Fibroblast of lung (primary cell): ENCODE data around the gene PSMC2. TPM values are rescaled to one million over a fixed set of nuclear protein-coding genes. Genes with fewer than 3 reads are reported as not detected.

ENCODE experiments used
- DNase-seq, 2 donors: peaks; one replicate each; pipeline versions ENCODE4 v3.0.0 to v3.0.0-alpha.2; 2010; ENCODE audit warnings: low read depth in 2 of 2
- H2AFZ ChIP-seq: 2 replicates; pipeline ENCODE4 v1.5.1; 2012; ENCODE audit warnings: low read length, control low read depth, inconsistent platforms
- H3K27ac ChIP-seq: 2 replicates; pipeline ENCODE4 v1.5.1; 2011; ENCODE audit warnings: low read length, control low read depth; ENCODE audit not compliant: insufficient read depth
- H3K27me3 ChIP-seq: 2 replicates; pipeline ENCODE4 v1.5.1; 2011; ENCODE audit warnings: mild to moderate bottlenecking, low read length; ENCODE audit not compliant: control insufficient read depth, insufficient read depth
- H3K36me3 ChIP-seq: 2 replicates; pipeline ENCODE4 v1.5.1; 2011; ENCODE audit warnings: low read length; ENCODE audit not compliant: control insufficient read depth, insufficient read depth
- H3K4me1 ChIP-seq: 2 replicates; pipeline ENCODE4 v1.5.1; 2011; ENCODE audit warnings: low read length; ENCODE audit not compliant: control insufficient read depth, insufficient read depth; ENCODE audit errors: extremely low read depth
- H3K4me2 ChIP-seq: 2 replicates; pipeline ENCODE4 v1.5.1; 2011; ENCODE audit warnings: low read length, control low read depth; ENCODE audit not compliant: insufficient read depth; ENCODE audit errors: extremely low read depth
- H3K4me3 ChIP-seq, 4 experiments: fragments of 200-600 bp in 1 of 4; sonication (generic) in 1 of 4; replicated peaks in 1 of 4; 2 replicates each; pipeline ENCODE4 v1.5.1; 2011 to 2016; ENCODE audit warnings: low read length in 4 of 4, low read depth in 3 of 4, mild to moderate bottlenecking in 3 of 4, control low read depth in 2 of 4, inconsistent platforms in 1 of 4, mixed read lengths in 1 of 4; ENCODE audit not compliant: insufficient read depth in 1 of 4; ENCODE audit errors: control extremely low read depth in 1 of 4
- H3K79me2 ChIP-seq: 2 replicates; pipeline ENCODE4 v1.5.1; 2012; ENCODE audit warnings: mild to moderate bottlenecking, low read length, inconsistent platforms; ENCODE audit not compliant: control insufficient read depth, insufficient read depth
- H3K9ac ChIP-seq: 2 replicates; pipeline ENCODE4 v1.5.1; 2011; ENCODE audit warnings: mild to moderate bottlenecking, low read length, control low read depth; ENCODE audit not compliant: insufficient read depth
- H3K9me3 ChIP-seq: 2 replicates; pipeline ENCODE4 v1.5.1; 2012; ENCODE audit warnings: low read depth, low read length; ENCODE audit not compliant: control insufficient read depth, insufficient read depth
- H4K20me1 ChIP-seq: 2 replicates; pipeline ENCODE4 v1.5.1; 2011; ENCODE audit warnings: low read length; ENCODE audit not compliant: control insufficient read depth, insufficient read depth; ENCODE audit errors: extremely low read depth
- CTCF ChIP-seq, 2 donors: IDR thresholded peaks in 1 of 2; conservative IDR thresholded peaks in 1 of 2; 1 replicate in 1 of 2; 2 replicates in 1 of 2; pipeline ENCODE4 v1.5.1; 2011 to 2012; ENCODE audit warnings: low read length in 2 of 2, control low read depth in 1 of 2, inconsistent platforms in 1 of 2, low read depth in 1 of 2, mild to moderate bottlenecking in 1 of 2
- EZH2 ChIP-seq: IDR thresholded peaks from 2 replicates; pipeline ENCODE4 v1.5.1; 2012; ENCODE audit warnings: low read length, control low read depth, mild to moderate bottlenecking; ENCODE audit errors: missing control alignments
- polyA plus RNA-seq, 2 donors: library from polyadenylated mRNA; depleted of rRNA in 1 of 2; stranded (reverse) in 1 of 2; unstranded in 1 of 2; fragments of >200 nt; gene quantifications; 2 replicates each; pipeline ENCODE4 v1.2.1, GENCODE V29; 2011 to 2012; ENCODE audit warnings: missing spikeins in 1 of 2
- total RNA-seq: library from RNA; depleted of rRNA; stranded (reverse); fragments of >200 nt; gene quantifications from 2 replicates; pipeline ENCODE4 v1.2.1, GENCODE V29; 2014

Gene PSMC2
- total and polyA plus RNA-seq, 2 donors (not counting 1 experiment from before 2014, with no cell fraction given): 144 to 305 TPM

GRCh38 chr7:103413407-103413806 lies 66.0 kb downstream of the PSMC2 start:
- no peak overlapping the region for H3K27ac ChIP-seq
- H3K4me1 ChIP-seq: no peaks in the 10 kb centered on the region
- TF ChIP-seq EZH2 (no peak), CTCF (conservative IDR thresholded peaks at IDR 0.05 in 1 of 2, IDR thresholded peaks at IDR 0.05 in 1 of 2; ENCODE audit: low read depth in 1 of 2, low read length in 2 of 2) (no peak)
- H3K27me3 ChIP-seq: no peaks in the 10 kb centered on the region
- H3K36me3 ChIP-seq: no peaks in the 10 kb centered on the region
- H3K9ac ChIP-seq: no peak overlapping the region
- H3K79me2 ChIP-seq: no peaks in the 10 kb centered on the region
- H4K20me1 ChIP-seq: no peaks in the 10 kb centered on the region
- H3K4me3 ChIP-seq: no peak overlapping the region
- no peak overlapping the region for H3K4me2 ChIP-seq
- no peak for DNase-seq
- no peaks in the 10 kb centered on the region for H3K9me3 ChIP-seq
- no peak overlapping the region for H2AFZ ChIP-seq

- no peak overlapping the region for H2AFZ ChIP-seq
- H3K27me3 ChIP-seq: no peaks in the 10 kb centered on the region
- no peaks in the 10 kb centered on the region for H3K36me3 ChIP-seq
- no peaks in the 10 kb centered on the region for H3K79me2 ChIP-seq
- no peaks in the 10 kb centered on the region for H3K4me1 ChIP-seq
- H3K9me3 ChIP-seq: no peaks in the 10 kb centered on the region
- H3K4me3 ChIP-seq: no peak overlapping the region
- no peaks in the 10 kb centered on the region for H4K20me1 ChIP-seq
- no peak for TF ChIP-seq CTCF (conservative IDR thresholded peaks at IDR 0.05 in 1 of 2, IDR thresholded peaks at IDR 0.05 in 1 of 2; ENCODE audit: low read depth in 1 of 2, low read length in 2 of 2)
- H3K9ac ChIP-seq: no peak overlapping the region
- DNase-seq: no peak
- no peak overlapping the region for H3K27ac ChIP-seq
- H3K4me2 ChIP-seq: no peak overlapping the region
These were observed 70.8 kb downstream of the PSMC2 start for GRCh38 chr7:103418241-103418640.

Other genes starting within 250 kb of the PSMC2 start
- gene NAPEPLD, start 198.5 kb upstream of the PSMC2 start, total RNA-seq: 8.5 and 9.2 TPM in 2 replicates
- 4.6 and 5.7 TPM in 2 replicates for gene NAPEPLD, start 198.5 kb upstream of the PSMC2 start, polyA plus RNA-seq
- 62.8 and 63.4 TPM in 2 replicates for gene PMPCB, start 50.2 kb upstream of the PSMC2 start, total RNA-seq
- 89.6 and 94.4 TPM in 2 replicates for gene PMPCB, start 50.2 kb upstream of the PSMC2 start, polyA plus RNA-seq
- gene DNAJC2, start 2.9 kb upstream of the PSMC2 start, total RNA-seq: 13.6 and 15.0 TPM in 2 replicates
- 22.0 and 24.4 TPM in 2 replicates for gene DNAJC2, start 2.9 kb upstream of the PSMC2 start, polyA plus RNA-seq
- gene SLC26A5, start 98.6 kb downstream of the PSMC2 start, total RNA-seq: not detected in 2 replicates
- gene SLC26A5, start 98.6 kb downstream of the PSMC2 start, polyA plus RNA-seq: not detected in 2 replicates